ENCODE data around the gene SCGN.

SCGN gene, protein sequence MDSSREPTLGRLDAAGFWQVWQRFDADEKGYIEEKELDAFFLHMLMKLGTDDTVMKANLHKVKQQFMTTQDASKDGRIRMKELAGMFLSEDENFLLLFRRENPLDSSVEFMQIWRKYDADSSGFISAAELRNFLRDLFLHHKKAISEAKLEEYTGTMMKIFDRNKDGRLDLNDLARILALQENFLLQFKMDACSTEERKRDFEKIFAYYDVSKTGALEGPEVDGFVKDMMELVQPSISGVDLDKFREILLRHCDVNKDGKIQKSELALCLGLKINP

DNA sequence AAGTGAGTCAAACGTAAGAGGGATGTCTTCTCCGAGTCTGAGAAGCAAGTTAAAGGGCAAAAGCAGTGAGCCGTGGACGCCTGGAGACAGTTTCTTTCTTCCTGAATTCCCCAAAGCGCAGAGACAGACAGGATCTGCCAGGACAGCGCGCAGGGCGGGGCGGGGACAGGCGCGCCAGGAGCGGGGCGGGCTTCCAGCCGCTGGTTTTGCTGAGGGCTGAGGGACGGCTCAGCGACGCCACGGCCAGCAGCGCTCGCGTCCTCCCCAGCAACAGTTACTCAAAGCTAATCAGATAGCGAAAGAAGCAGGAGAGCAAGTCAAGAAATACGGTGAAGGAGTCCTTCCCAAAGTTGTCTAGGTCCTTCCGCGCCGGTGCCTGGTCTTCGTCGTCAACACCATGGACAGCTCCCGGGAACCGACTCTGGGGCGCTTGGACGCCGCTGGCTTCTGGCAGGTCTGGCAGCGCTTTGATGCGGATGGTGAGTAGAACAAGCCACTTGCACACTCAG, at the start of gene SCGN:
TSS of gene SCGN (plus strand) at position 209 of the 509 bp plus-strand sequence. CDS start at position 398, 189 bp downstream.
- peak; percentile 37 for DNase-seq

DNA sequence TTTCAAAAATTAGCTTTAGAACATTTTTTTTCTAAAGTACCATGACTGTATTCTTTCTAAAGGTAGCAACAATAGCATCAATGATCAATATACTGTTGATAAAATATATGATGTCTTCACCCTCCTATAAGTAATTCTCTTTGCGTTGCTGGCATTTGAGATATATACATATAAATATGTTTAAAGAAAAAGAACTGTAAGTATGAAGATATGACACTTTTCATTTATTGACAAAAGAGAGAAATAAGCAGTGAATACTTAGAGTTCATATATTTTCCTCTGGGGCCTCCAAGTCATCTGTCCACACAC, 49.4 kb upstream of the SCGN start:
- no peak for DNase-seq

DNA sequence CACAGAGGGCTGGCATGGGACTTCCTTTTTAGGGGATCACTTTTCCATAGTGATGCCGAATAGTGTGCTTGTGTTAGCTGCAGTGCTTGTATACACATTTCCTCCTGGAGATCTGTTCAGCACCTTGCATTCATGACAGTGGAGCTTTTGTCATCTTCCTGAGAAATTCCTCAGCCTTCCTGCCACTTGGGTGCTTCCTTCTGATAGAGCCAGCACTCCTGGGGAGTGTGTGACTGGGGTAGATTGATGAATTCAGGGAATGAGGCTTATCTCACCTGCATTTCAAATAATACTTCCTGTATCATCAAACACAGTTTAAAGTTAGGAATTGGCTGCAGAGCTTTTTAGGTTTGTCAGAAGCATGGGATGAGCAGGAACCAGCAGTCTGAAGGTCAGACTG, 48.8 kb upstream of the SCGN start:
- no peak for DNase-seq

DNA sequence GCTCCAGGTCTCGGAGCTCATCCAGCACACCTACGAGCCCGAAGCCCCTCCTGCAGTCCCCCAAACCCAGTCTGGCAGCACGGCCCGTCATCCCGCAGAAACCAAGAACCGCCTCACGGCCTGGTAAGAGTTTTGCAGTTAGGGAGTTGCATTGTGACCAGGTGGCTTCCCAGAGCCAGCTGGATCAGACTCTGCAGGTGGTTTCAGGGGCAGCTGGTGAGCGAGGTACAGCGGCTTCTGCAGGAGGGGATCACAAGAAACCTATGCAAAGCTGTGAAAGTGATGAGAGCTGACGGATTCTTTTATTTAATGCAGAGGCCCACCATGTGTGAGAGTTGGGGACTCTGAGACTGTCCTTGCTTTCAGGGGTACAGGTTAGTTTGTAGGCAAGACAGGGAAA, 45.9 kb upstream of the SCGN start:
- no peak for DNase-seq

DNA sequence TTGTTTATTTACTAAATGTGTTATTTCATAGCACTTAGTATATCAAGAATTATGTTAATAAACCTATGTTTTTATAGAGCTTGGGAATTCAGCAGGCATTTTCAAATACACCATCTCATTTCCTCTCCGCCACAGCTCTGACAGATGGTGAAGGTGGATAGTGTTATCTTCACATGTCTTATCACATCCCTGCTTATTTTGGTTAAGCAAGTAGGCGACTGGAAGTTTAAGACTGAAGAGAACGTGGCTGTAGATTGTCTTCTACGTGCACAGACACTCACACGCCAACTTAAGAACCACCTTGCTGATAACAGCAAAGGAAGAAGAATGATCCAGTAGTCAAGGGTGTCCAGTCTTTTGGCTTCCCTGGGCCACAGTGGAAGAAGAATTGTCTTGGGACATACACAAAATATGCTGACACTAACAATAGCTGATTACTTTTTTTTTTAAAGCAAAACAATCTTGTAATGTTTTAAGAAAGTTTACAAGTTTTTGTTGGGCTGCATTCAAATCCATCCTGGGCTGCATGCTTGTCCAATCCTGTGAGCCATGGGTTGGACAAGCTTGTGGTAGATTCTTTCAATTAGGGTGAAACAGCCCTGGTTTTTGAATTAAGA, 43.3 kb upstream of the SCGN start:
- no peak for DNase-seq

DNA sequence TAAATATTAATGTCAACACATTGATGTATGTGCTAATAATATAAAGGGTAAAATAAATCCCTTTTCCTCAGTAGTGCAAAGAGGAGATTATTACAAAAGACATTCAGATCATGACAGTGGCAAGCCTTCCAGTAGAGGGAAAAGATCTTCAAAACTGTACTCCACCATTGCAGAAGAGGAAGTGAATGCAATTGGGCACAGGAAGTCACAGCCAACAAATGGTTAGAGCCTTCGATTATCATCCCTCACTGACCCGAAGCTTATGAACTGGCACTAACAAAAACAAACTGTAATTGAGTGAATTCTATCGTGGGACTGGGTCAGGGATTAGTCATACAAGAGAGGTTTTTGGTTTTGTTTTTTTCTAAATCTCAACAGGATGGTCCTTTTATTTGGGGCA, 39.3 kb upstream of the SCGN start:
- no peak for DNase-seq

DNA sequence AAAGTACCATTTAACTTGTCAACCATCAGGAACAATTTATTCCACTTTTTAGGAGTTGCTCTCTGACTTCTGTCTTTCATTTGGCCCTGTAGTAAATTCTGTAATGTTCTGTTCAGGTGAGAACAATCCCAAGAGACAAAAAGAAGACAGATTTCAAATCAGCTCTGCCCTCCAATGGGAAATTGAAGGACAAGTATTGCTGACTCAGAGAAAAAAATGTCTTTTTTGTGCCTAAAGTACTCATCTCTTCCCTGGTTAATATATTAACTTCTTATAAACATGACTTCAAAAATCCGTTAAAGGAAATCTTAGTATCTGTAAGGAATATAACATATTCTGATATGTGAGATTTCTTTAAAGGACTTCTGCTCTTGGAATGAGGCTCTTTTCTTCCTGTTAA, 38.6 kb upstream of the SCGN start:
- DNase-seq: no peak

DNA sequence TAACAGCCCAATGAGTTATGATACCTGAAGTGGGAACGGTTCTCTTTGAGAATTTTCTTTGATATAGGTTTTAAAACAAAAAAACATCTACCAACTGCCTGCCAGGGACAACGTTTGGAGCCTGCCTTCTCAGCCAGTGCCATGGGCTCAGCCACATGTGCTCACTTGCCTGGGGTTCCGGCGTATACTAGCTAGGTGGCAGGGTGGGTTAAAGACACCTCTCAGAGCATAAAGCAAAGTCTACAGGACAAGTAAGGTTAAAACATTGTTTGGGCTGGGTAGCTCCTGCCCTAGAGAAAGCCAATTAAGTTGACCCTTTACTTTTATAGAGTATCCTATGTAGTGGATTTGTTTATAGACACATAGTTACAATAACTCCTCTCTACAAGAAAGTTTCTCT, 38.0 kb upstream of the SCGN start:
- DNase-seq: no peak

DNA sequence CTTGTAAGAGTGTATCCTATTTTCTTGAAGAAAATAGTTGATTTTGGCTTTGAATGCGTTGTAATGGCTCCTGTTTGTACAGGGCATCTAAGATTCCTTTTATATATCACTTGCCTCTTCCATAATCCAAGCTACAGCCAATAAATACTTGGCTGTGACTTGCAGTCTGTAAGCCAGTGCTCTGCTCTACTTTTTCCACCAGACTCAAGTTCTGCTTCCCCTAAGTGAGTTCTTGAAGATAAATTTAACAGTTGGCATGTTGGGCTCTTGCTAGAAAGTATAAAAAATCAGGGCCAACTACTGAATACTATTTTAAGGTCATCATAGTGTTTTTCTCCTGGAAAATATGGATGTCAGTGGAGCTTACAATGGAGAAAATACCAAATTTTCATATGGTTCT, 36.5 kb upstream of the SCGN start:
- DNase-seq: no peak

DNA sequence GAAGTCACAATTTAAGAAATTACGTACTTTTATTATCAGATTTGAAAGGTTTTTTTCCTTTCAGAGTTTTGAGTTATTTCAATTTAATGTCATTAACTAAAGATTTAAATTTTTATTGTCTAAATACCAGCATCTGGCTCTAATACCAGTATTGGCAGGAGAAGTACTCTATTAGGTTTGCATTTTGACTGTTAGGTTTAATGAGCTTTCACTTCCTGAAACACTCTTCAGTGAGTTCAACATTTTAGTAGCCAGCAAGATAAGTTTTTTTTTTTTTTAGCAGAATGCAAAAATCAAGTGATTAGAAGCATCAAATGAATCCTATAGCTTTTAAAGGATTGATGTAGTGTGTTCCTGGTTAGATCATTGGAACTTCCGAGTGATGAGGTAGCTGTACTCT, 34.0 kb upstream of the SCGN start:
- DNase-seq: no peak

DNA sequence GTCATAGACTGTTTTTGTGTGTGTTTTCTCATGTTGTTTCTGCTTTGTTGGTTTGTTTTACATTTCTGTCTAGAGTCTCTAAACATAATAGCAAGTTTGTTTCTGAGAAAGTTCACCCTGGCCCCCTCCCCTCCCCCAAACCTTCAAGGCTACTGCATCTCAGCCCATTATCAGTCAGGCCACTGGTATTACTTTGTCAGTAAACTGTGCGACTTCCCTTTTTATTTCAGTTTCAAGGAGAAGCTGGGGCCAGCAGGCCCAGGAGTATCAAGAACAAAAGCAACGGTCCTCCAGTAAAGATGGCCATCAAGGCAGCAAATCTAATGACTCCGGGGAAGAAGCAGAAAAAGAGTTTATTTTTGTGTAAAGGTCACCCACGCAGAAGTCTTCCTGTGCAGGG, 32.8 kb upstream of the SCGN start:
- no peak for DNase-seq

DNA sequence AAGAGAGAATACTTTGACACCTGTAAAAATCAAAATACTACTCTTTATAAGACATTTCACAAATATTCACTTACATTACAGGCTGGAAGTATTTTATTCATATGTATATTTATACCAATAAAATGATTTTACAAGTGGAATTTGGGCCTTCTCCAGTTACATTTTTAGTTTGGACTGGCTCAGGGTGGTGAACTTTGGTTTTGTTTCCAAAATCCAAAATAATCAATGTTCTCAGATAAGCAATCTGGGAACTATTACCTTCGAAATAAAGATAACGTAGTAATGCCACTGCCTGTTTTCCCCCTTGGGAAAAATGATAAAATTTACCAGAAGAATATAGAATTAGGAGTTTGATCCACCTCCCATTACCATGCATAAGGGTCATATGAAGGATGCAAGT, 31.6 kb upstream of the SCGN start:
- no peak for DNase-seq

DNA sequence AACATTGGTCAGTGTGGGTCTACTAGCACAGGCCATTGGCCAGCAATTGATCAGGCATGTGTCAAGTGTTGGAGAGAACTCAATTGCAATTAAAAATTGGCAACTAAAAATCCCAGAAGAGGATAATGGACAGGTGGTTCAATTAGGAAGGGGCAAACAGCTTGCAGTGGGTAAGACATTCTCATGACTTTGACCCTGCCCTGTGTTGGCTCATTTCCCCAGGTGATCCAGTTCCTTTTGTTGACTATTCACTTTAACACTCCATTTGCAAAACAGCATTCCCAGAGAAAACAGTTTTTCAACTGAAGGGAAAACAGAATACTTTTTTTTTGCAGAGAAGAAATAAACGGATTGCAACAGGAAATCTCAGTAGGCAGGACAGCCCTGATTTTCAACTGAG, 28.9 kb upstream of the SCGN start:
- DNase-seq: no peak

DNA sequence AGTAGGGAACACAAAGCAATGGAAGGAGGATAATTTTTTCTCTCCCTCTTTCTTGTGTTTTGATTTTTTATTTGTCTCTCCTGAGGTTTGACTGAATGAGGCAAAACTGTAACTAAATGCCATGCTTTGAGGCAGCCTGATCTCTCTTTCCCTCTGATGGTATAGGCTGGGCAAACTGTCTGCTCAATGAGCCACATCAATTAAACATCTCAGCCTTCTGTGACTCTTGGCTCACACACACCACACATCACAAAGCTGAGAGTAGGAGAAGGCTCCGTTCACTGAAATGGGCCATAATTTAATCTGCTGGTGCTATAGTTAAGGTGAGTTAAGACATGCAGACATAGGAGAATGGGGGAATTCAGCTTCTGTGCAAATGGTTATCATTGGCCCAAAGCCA, 28.1 kb upstream of the SCGN start:
- DNase-seq: no peak

DNA sequence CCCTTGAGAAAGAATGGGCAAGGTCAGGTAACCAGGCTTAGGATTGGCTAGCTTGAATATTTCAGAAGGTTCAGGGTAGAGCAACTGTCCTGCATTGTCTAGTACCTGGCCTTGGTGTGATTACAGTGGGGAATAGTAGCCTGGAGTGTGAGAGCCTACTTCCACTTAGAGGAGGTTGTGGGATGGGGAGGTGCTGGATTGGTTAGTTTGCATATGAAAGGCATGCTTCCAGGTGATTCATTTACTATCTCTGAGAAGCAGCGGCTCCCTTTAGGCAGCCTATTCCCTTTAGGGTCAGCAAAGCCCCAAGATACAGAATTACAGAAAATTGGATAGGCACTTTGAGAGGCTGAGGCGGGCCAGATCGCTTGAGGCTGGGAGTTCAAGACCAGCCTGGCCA, 25.0 kb upstream of the SCGN start:
- DNase-seq: no peak

DNA sequence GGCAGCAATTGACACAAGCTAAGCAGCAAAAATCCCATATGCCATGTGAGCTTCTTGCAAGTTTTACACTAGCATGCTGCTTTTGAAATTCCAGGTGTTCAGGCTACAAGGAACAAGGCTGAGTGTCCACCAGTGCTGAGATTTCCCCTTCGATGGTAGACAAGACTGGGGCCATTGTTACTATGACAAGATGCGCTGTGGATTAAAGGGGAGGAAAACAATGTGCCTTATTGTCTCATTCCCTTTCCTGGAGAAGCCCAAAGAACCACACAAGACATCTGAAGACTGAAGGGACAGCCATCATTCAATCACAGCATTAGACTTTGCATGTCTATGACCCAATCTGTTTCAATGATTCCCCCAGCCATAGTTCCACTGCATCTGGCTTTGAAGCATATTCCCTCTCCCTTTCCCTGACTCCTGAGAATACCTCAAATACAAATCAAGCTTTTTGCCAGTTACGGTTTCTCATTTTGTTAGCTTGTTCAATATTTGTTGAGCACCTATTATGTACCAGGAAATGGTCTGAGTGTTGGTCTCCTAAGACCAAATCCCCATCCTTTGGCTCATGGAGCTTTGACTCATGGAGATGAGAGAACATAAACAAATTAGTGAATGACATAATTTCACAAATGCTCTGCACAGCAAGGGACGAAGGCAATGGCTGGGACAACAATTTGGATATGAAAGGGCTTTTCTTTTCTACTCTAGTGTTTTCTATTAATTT, 23.4 kb upstream of the SCGN start:
- no peak for DNase-seq

DNA sequence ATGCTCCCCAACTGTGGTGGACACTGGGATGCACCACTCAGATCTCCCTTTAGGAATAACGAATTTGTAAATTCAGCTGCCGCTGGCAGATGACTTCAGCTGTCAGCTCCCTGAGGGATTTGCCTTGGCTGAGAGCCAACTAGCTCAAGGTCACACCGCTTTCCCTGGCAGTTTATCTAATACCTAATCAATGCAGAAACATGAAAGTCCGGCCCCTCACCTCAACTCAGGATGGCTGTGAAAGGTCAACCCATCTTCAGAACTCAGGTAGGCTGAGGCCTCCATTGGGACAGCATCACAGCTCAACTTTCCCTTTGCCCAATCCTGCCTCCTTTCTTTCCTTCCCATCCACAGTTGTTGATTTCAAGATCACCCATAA, 22.8 kb upstream of the SCGN start:
- no peak for DNase-seq

DNA sequence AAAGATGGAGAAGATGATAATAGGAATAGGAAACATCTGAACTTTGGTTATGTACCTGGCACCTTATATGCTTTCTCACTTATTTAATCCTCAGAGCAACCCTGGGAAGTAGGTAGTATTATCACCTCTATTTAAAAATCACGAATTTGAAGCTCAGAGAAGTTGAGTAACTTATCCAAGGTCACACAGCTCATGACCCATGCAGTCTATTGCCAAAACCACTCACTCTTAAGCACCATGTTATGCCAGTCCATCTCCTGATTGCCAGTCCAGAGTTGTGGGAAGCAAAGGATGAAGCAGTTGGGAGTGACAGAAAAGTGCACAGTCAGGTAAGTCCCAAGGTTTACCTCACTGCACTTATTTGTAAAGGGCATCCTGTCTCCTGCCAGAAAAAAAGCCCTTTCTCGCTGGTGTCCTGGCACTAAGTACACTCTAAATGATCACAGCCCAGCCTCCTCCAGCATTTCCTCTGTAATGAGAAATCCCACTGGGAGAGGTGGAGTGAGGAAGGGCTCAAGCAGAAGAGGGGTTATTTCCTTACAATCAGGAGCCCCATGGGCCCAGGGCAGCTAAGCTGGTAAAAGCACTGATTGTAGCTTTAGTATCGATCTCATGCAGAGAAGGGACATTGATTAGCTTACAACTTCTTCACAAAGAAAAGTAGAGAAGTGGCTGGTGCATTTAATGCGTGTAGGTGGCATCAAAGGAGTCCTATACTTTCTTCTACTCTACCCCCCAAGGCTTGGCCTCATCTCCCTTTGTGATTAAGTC, 21.3 kb upstream of the SCGN start:
- DNase-seq: no peak

DNA sequence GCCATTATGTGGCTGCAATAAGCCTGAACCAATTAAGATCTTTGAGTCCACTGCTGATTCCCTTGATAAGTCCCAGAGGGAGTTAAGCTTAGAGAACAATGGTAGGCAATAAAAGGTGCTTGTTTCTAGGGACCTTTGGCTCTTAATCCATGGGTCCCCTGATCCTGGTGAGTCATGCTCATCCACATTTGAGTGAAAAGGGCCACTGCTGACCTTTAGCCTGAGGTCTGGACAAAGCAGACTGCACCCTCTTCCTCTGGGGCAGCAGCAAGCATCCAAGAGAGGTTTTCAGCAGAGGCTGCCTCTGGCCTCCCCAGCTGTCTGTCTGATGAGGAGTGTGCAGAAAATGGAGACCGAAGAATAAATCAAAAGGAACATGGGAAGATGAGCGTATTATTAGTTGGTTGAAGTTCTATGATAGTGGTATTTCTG, 16.1 kb upstream of the SCGN start:
- DNase-seq: no peak

DNA sequence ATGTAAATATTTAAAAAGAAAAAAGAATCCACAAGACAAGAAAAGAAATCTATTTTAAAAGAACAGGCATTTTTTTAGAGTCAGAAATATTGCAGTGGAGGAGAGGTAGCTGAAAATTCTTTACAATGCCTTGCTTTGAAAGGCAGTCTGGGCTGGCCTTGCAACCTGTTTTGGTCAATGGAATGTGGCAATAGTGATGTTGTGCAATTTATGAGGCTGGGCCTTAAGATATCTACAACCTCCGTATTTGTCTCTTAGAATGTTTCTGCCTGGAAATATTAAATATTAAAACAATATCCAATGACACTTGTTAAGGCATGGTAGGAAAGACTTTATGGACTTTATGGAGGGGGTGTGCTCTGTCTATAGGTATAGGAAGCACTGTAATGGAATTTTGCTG, 14.8 kb upstream of the SCGN start:
- no peak for DNase-seq

DNA sequence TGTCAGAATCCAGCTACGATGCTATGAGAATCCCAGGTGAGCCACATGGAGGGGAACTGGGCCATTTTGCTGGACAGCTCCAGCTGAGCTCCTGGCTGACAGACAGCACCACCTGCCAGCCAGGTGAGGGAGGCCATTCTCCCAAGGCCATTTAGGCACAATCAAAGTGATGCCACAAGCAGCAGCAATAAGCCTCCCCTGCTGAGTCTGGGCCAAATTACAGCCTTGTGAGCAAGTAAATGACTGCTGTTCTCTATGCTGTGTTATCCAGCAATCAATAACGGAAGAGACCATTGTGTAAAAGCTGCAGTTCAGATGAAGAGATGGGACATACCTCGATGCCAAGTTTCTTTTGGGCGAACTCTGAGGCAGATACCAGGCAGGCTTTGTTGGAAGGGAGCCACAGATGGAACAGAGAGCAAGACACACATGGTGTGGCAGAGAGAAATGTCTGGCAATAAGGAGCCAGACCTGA, 14.0 kb upstream of the SCGN start:
- no peak for DNase-seq

DNA sequence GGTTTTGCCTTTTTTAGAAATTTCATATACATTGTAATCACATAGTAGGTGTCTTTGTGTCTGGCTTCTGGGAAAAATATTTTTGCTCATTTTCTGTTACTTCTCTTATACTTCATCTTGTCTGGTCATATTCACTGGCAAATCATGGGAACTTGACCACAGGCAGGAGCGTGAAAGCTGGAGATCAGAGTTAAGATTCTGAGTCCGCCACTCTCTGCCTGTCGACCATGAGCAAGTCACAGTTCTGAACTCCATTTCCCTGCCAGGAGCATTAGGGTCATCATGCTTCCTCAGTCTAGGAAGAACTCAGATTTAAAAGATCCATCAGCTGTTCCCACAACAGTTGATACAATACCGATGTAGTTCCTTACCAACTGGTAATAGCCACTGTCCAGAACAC, 12.4 kb upstream of the SCGN start:
- no peak for DNase-seq

DNA sequence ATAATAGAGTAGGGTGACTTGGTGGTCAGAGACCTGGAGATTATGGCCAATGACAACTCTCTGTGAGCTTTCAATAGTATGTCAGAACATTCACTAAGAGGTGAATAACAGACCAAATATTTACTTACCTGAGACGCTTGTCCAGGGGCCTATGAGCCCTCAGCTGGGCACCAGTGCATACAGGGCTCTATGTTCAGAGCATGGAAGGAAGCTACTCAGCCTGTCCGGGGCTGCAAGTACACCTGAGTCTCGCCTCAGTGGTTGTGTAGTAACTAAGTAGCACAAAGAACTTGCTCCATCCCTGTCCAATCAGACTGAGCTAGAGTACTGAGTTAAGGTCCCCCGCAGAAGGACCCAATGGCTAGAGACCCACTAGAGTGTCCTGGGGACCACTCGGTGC, 11.6 kb upstream of the SCGN start:
- DNase-seq: no peak

DNA sequence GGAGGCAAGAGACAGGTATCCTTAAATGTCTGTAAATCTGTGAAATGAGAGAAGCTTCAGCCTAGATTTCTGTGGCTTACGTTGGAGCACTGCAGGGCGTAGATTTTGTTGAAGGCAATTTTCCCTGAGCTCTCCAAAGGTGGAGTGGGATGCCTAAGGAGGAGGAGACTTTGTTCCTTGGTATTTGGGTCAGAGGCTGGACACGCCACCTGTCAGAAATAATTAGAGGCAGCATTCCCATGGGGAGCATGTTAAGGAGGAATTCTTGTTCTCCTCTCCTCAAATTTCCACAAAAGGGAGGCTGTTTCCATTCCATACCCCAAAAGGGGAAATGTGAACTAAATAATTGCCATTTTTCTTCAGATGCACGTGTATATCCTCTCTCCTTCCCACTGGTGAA, 11.1 kb upstream of the SCGN start:
- DNase-seq: no peak
